Stimulated activated CD4-positive, alpha-beta T cell treated with anti-CD3 and anti-CD28 coated beads, Interleukin-12 subunit alpha, Interleukin-12 subunit beta, amount 100 ng/mL, for 24 hours (primary cell): ENCODE results near the gene TJAP1.
A peak's percentile ranks its signal among the peaks of the same experiment; 100 is the strongest.

ENCODE experiments used
- DNase-seq, 2 experiments: peaks; one replicate each; pipeline ENCODE4 v3.0.0-alpha.2; 2020; ENCODE audit warnings: low read depth in 2 of 2

Gene TJAP1

GRCh38 chr6:43477235-43478007, at the start of gene TJAP1:
TSS of gene TJAP1 (plus strand) at chr6:43477570. CDS start at chr6:43499002, 21,432 bp downstream.
- peak; percentile 94 to 99 for DNase-seq

GRCh38 chr6:43428112-43428570, 49.2 kb upstream of the TJAP1 start:
- DNase-seq: no peak

- DNase-seq: no peak
Measured at GRCh38 chr6:43428874-43429273, 48.5 kb upstream of the TJAP1 start.

- no peak for DNase-seq
Measured at GRCh38 chr6:43432009-43432945, 45.1 kb upstream of the TJAP1 start.

GRCh38 chr6:43433148-43433547, 44.2 kb upstream of the TJAP1 start:
- no peak for DNase-seq

DNA sequence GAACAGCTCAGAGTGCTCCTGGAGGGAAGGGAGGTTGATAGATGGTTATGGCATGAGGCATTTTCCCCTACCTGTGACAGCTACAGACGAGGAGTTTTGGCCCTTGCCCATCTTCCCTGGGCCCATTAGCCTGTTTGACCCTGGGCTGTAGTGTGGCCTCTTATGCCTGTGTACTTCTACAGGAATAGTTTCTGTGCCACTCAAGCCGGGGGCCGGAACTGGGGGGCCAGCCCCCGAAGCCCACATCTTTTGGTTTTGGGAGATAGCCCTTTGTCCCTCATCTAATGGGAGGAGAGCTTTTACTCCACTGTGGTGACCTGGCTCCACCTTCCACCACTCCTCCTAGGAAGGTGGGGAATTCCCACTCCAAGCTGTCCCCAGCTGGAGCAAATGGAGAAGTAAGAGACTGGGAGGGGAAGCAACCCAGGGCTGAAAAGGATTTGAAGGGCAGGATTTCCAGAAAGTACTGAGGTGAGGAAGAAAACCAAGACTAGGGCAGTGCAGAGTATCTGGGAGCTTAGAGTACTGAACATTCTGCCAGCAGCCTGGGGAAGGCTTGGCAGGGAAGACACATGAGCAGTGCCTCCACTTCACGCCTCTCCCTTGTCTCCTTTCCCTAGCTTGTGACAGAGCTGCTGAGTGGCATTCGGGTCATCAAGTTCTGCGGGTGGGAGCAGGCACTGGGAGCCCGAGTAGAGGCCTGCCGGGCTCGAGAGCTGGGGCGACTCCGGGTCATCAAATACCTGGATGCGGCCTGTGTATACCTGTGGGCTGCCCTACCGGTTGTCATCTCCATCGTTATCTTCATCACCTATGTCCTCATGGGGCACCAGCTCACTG, 43.1 kb upstream of the TJAP1 start:
- DNase-seq: no peak

- DNase-seq: no peak
Measured at GRCh38 chr6:43434943-43435342, 42.4 kb upstream of the TJAP1 start.

GRCh38 chr6:43435682-43436437, 41.5 kb upstream of the TJAP1 start:
- no peak for DNase-seq

- no peak for DNase-seq
Measured at GRCh38 chr6:43436577-43437282, 40.6 kb upstream of the TJAP1 start.

- no peak for DNase-seq
Measured at GRCh38 chr6:43437700-43438099, 39.7 kb upstream of the TJAP1 start.

DNA sequence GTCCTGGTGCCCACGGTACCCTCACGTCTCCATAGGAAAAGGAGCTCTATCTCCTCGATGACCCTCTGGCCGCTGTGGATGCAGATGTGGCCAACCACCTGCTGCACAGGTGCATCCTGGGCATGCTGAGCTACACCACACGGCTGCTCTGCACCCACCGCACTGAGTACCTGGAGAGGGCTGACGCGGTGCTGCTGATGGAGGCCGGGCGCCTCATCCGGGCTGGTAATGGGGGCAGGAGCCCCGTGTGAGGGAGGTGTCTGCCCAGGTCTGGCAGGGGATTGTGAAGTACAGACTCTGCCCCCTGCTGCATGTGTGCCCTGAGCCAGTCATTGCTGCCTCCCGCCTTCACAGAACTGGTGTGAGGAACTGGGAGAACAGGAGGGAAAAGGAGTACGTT, 34.4 kb upstream of the TJAP1 start:
- DNase-seq: no peak

DNA sequence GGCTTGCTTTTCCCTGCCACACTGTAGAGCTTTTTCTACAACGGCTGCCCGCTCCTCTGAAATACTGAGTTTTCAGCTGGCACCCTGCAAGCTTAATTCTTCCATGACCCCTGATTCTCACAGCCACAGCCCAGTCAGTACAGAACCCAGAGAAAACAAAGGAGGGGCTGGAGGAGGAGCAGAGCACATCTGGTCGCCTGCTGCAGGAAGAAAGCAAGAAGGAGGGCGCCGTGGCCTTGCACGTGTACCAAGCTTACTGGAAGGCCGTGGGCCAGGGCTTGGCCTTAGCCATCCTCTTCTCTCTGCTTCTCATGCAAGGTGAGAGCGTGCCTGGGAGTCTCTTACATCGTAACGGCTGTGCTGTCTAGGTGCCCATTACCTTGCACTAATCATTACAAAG, 33.3 kb upstream of the TJAP1 start:
- no peak for DNase-seq

DNA sequence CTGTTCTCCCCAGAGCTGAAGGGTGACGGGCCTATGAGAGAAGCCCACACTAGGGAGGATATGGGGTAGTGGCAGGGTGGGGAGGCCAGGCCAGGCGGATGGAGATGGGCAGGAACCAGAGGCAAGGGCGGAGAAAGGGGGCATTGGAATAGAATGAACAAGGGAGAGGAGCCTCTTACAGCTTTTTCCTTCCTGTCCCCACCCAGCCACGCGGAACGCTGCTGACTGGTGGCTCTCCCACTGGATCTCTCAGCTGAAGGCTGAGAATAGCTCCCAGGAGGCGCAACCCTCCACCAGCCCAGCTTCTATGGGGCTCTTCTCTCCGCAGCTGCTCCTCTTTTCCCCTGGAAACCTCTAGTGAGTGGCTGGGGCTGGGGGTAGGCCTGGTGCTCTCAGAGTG, 32.8 kb upstream of the TJAP1 start:
- DNase-seq: no peak

DNA sequence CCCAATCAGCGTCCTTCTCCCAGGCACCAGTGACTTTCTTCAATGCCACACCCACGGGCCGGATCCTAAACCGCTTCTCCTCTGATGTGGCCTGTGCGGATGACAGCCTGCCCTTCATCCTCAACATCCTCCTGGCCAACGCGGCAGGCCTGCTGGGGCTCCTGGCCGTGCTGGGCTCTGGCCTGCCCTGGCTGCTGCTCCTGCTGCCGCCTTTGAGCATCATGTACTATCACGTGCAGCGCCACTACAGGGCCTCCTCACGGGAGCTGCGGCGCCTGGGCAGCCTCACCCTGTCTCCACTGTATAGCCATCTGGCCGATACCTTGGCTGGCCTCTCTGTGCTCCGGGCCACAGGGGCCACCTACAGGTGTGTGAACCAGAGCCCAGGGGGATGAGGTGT, 31.8 kb upstream of the TJAP1 start:
- DNase-seq: no peak

DNA sequence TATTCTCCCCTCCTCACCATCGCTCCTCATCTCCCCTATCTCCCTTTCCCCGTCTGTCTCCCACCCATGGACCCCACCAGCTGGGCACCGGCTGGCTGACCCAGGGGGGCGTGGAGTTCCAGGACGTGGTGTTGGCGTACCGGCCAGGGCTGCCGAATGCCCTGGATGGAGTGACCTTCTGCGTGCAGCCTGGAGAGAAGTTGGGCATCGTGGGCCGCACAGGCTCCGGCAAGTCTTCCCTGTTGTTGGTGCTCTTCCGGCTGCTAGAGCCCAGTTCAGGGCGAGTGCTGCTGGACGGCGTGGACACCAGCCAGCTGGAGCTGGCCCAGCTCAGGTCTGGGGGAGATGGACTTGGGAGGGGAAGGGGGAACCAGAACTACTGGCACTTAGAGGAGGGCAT, 29.8 kb upstream of the TJAP1 start:
- DNase-seq: no peak

- no peak for DNase-seq
Measured at GRCh38 chr6:43448916-43449315, 28.5 kb upstream of the TJAP1 start.

- DNase-seq: no peak
Measured at GRCh38 chr6:43450699-43451131, 26.7 kb upstream of the TJAP1 start.

DNA sequence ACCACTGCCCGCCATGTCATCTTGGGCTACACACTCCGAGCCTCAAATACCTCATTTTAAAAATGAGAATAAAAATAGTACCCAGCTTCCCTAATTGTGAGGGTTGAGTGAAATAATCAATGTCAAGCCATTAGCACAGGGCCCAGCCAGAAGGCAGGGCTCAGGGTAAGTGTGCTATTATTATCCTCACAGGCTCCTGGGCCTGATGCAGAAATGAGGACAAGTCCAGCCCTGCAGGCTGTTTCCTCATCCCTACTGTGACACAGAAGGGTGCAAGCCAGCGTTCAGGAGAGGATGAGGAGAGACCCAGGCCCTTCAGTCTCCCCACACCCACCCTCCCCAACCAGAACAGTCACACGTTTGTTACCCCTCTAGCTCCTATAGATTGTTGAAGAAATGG, 26.0 kb upstream of the TJAP1 start:
- no peak for DNase-seq

GRCh38 chr6:43451939-43452338, 25.4 kb upstream of the TJAP1 start:
- DNase-seq: no peak

- DNase-seq: no peak
Measured at GRCh38 chr6:43452896-43453295, 24.5 kb upstream of the TJAP1 start.
